ENCODE results near the gene CHCHD6. TPM values are rescaled to one million over a fixed set of nuclear protein-coding genes. Genes with fewer than 3 reads are reported as not detected.

Gene CHCHD6
- total RNA-seq, 1 experiment from 2014 or later: 29.6 TPM

- no TSS peak for BruUV-seq (replicated peaks)
- no peak for DNase-seq (ENCODE audit: unreplicated experiment)
- Mint-ChIP-seq H3K27me3 (ENCODE audit: insufficient read depth, unreplicated experiment) (peaks cover 30% of the 10 kb centered on the region), H3K9me3 (ENCODE audit: unreplicated experiment) (no peaks in the 10 kb centered on the region), H3K27ac (ENCODE audit: low read depth, unreplicated experiment) (no peak overlapping the region), H3K4me3 (ENCODE audit: unreplicated experiment) (no peak overlapping the region), H3K4me1 (ENCODE audit: insufficient read depth, unreplicated experiment) (no peaks in the 10 kb centered on the region), H3K36me3 (ENCODE audit: insufficient read depth, unreplicated experiment) (no peaks in the 10 kb centered on the region)
- POLR2A ChIA-PET: interaction anchor here (0.6 kb wide), 1 partner anchor 1525 kb away, joined by 3 read pairs; no protein-coding TSS in a partner anchor
- no peak for TF ChIP-seq CTCF (IDR thresholded peaks at IDR 0.05; ENCODE audit: unreplicated experiment)
- intact Hi-C loops (cut with micrococcal nuclease): no loop called here
- CTCF ChIA-PET: interaction anchor here (0.9 to 1.1 kb wide), 2 partner anchors 12 to 876 kb away, joined by 3 to 7 read pairs; no protein-coding TSS in a partner anchor
These were observed 36.2 kb upstream of the CHCHD6 start for GRCh38 chr3:126667631-126668449.

GRCh38 chr3:126668450-126669401 is 35.3 kb upstream of the CHCHD6 start:
- ChIA-PET POLR2A (no interaction called here), CTCF (interaction anchor here (0.8 to 1.1 kb wide), 2 partner anchors 11 to 214 kb away, joined by 3 to 7 read pairs; no protein-coding TSS in a partner anchor)
- Mint-ChIP-seq H3K4me3 (ENCODE audit: unreplicated experiment) (no peak overlapping the region), H3K36me3 (ENCODE audit: insufficient read depth, unreplicated experiment) (no peaks in the 10 kb centered on the region), H3K27me3 (ENCODE audit: insufficient read depth, unreplicated experiment) (peaks cover 21% of the 10 kb centered on the region), H3K27ac (ENCODE audit: low read depth, unreplicated experiment) (no peak overlapping the region), H3K4me1 (ENCODE audit: insufficient read depth, unreplicated experiment) (no peaks in the 10 kb centered on the region), H3K9me3 (ENCODE audit: unreplicated experiment) (no peaks in the 10 kb centered on the region)
- no peak for TF ChIP-seq CTCF (IDR thresholded peaks at IDR 0.05; ENCODE audit: unreplicated experiment)
- BruUV-seq (replicated peaks): no TSS peak
- no peak for DNase-seq (ENCODE audit: unreplicated experiment)
- intact Hi-C loops (cut with micrococcal nuclease): no loop called here

- intact Hi-C loops (cut with micrococcal nuclease): no loop called here
- POLR2A ChIA-PET: interaction anchor here (0.7 to 1.1 kb wide), 2 partner anchors 104 to 328 kb away, joined by 3 to 4 read pairs; no protein-coding TSS in a partner anchor
These were observed 32.5 kb upstream of the CHCHD6 start for GRCh38 chr3:126671521-126671920.

More at GRCh38 chr3:126671521-126671920, 32.5 kb upstream of the CHCHD6 start:
- Mint-ChIP-seq H3K9me3 (ENCODE audit: unreplicated experiment) (no peaks in the 10 kb centered on the region), H3K27ac (ENCODE audit: low read depth, unreplicated experiment) (no peak overlapping the region), H3K4me1 (ENCODE audit: insufficient read depth, unreplicated experiment) (no peaks in the 10 kb centered on the region), H3K4me3 (ENCODE audit: unreplicated experiment) (no peak overlapping the region), H3K36me3 (ENCODE audit: insufficient read depth, unreplicated experiment) (no peaks in the 10 kb centered on the region), H3K27me3 (ENCODE audit: insufficient read depth, unreplicated experiment) (peaks cover 8% of the 10 kb centered on the region)
- DNase-seq (ENCODE audit: unreplicated experiment): no peak
- BruUV-seq (replicated peaks): no TSS peak
- CTCF ChIA-PET: interaction anchor here (0.8 to 1.1 kb wide), 5 partner anchors 8 to 876 kb away, joined by 3 to 6 read pairs (median 4); no protein-coding TSS in a partner anchor
- TF ChIP-seq CTCF (IDR thresholded peaks at IDR 0.05; ENCODE audit: unreplicated experiment): no peak
